HG03520 (cell line): Measurements from ENCODE around the gene GPR173.

Experiments
- ATAC-seq: cut with Tn5 transposase; IDR thresholded peaks from one replicate; pipeline ENCODE4 v1.9.1; 2021; ENCODE audit warnings: mild to moderate bottlenecking, moderate library complexity; ENCODE audit not compliant: unreplicated experiment

The GPR173 gene

GRCh38 chrX:53065104-53065503, 16.5 kb downstream of the GPR173 start:
- no peak for ATAC-seq

GRCh38 chrX:53071064-53071463, 22.5 kb downstream of the GPR173 start:
- ATAC-seq: no peak

GRCh38 chrX:53071604-53072417, 23.2 kb downstream of the GPR173 start:
- ATAC-seq: peak; percentile 76

- no peak for ATAC-seq
Measured at GRCh38 chrX:53072418-53073114, 24.0 kb downstream of the GPR173 start.

GRCh38 chrX:53073115-53073586, 24.6 kb downstream of the GPR173 start:
- ATAC-seq: no peak

- no peak for ATAC-seq
Measured at GRCh38 chrX:53075011-53075410, 26.4 kb downstream of the GPR173 start.

GRCh38 chrX:53076671-53077070, 28.1 kb downstream of the GPR173 start:
- ATAC-seq: no peak

GRCh38 chrX:53077207-53078197, 28.9 kb downstream of the GPR173 start:
- ATAC-seq: no peak

- ATAC-seq: no peak
Measured at GRCh38 chrX:53078943-53079342, 30.4 kb downstream of the GPR173 start.

GRCh38 chrX:53080628-53081580, 32.3 kb downstream of the GPR173 start:
- no peak for ATAC-seq

GRCh38 chrX:53081925-53082772, 33.6 kb downstream of the GPR173 start, which contains the start of gene TSPYL2:
Gene TSPYL2 (plus strand): TSS chrX:53082367. CDS start chrX:53082499, 132 bp downstream.
- ATAC-seq: peak; percentile 85

- no peak for ATAC-seq
Measured at GRCh38 chrX:53082773-53083616, 34.4 kb downstream of the GPR173 start.

GRCh38 chrX:53084043-53084570, 35.5 kb downstream of the GPR173 start:
- ATAC-seq: no peak

- ATAC-seq: no peak
Measured at GRCh38 chrX:53084863-53085262, 36.3 kb downstream of the GPR173 start.

GRCh38 chrX:53085661-53086229, 37.2 kb downstream of the GPR173 start:
- no peak for ATAC-seq

GRCh38 chrX:53086464-53086863, 37.9 kb downstream of the GPR173 start:
- no peak for ATAC-seq

GRCh38 chrX:53087388-53087831, 38.8 kb downstream of the GPR173 start:
- ATAC-seq: no peak
